ENCODE results near the gene SERPINB8.
A peak's percentile ranks its signal among the peaks of the same experiment; 100 is the strongest.
"Not testable (repeated sequence)": the region's sequence is repeated elsewhere in the genome, so short reads cannot be mapped to it uniquely, and the experiment has no call there.

SERPINB8 gene
- total RNA-seq = 14.1 to 15.5 reads per million in 2 donors

- DNase-seq = peak; percentile 64
Observed at GRCh38 chr18:63969942-63970808, at the start of gene SERPINB8. TSS of gene SERPINB8 (plus strand) at chr18:63970081. CDS start at chr18:63978309, 8,228 bp downstream.

GRCh38 chr18:63922049-63922448 is 47.8 kb upstream of the SERPINB8 start:
- DNase-seq = no peak

- DNase-seq = no peak
Observed at GRCh38 chr18:63924551-63924950, 45.3 kb upstream of the SERPINB8 start.

- no peak for DNase-seq
Observed at GRCh38 chr18:63928331-63928730, 41.5 kb upstream of the SERPINB8 start.

- not testable (repeated sequence) for DNase-seq
Observed at GRCh38 chr18:63929369-63929768, 40.5 kb upstream of the SERPINB8 start.

- no peak for DNase-seq
Observed at GRCh38 chr18:63930773-63931354, 39.0 kb upstream of the SERPINB8 start.

GRCh38 chr18:63936156-63936931 is 33.5 kb upstream of the SERPINB8 start:
- DNase-seq = peak; percentile 21

GRCh38 chr18:63936932-63937393 is 32.9 kb upstream of the SERPINB8 start:
- DNase-seq = no peak

GRCh38 chr18:63940008-63940407 is 29.9 kb upstream of the SERPINB8 start:
- no peak for DNase-seq

GRCh38 chr18:63940543-63941050 is 29.3 kb upstream of the SERPINB8 start:
- not testable (repeated sequence) for DNase-seq

- no peak for DNase-seq
Observed at GRCh38 chr18:63947051-63947790, 22.7 kb upstream of the SERPINB8 start.

- DNase-seq = peak; percentile 22
Observed at GRCh38 chr18:63949068-63949737, 20.7 kb upstream of the SERPINB8 start, which contains the start of gene HMSD. TSS of gene HMSD (plus strand) at chr18:63949301. CDS start at chr18:63953456, 4,155 bp downstream.

GRCh38 chr18:63951302-63951705 is 18.6 kb upstream of the SERPINB8 start:
- DNase-seq = no peak

- DNase-seq = no peak
Observed at GRCh38 chr18:63953811-63954210, 16.1 kb upstream of the SERPINB8 start.

GRCh38 chr18:63956755-63957154 is 13.1 kb upstream of the SERPINB8 start:
- DNase-seq = no peak

- no peak for DNase-seq
Observed at GRCh38 chr18:63960891-63961290, 9.0 kb upstream of the SERPINB8 start.

- no peak for DNase-seq
Observed at GRCh38 chr18:63961435-63961980, 8.4 kb upstream of the SERPINB8 start.

GRCh38 chr18:63962137-63962536 is 7.7 kb upstream of the SERPINB8 start:
- no peak for DNase-seq

- DNase-seq = no peak
Observed at GRCh38 chr18:63963615-63964256, 6.1 kb upstream of the SERPINB8 start.

GRCh38 chr18:63964908-63965307 is 5.0 kb upstream of the SERPINB8 start:
- no peak for DNase-seq
